Measurements from ENCODE around the gene TSPO.

Gene TSPO

GRCh38 chr22:43160497-43161126, 9.3 kb downstream of the TSPO start:
- no peak overlapping the region for H3K27ac ChIP-seq (ENCODE audit: low read depth, low read length)
- no peaks in the 10 kb centered on the region for H3K36me3 ChIP-seq (ENCODE audit: insufficient read depth, low read length)
- H3K79me2 ChIP-seq (ENCODE audit: control insufficient read depth, insufficient read depth, low read length, unreplicated experiment): peaks cover 26% of the 10 kb centered on the region
- H2AFZ ChIP-seq (ENCODE audit: low read length, unreplicated experiment): no peak overlapping the region
- peaks cover 2% of the 10 kb centered on the region for H3K4me1 ChIP-seq (ENCODE audit: control insufficient read depth, insufficient read depth, low read length, unreplicated experiment)
- H3K27me3 ChIP-seq (ENCODE audit: insufficient read depth, low read length): no peaks in the 10 kb centered on the region
- H3K4me3 ChIP-seq (ENCODE audit: low read depth, low read length): no peak overlapping the region

- Histone ChIP-seq H3K27ac (ENCODE audit: low read depth, low read length) (no peak overlapping the region), H3K4me1 (ENCODE audit: control insufficient read depth, insufficient read depth, low read length, unreplicated experiment) (no peaks in the 10 kb centered on the region), H3K4me3 (ENCODE audit: low read depth, low read length) (no peak overlapping the region), H3K27me3 (ENCODE audit: insufficient read depth, low read length) (no peaks in the 10 kb centered on the region), H3K79me2 (ENCODE audit: control insufficient read depth, insufficient read depth, low read length, unreplicated experiment) (peaks cover 14% of the 10 kb centered on the region), H3K36me3 (ENCODE audit: insufficient read depth, low read length) (no peaks in the 10 kb centered on the region), H2AFZ (ENCODE audit: low read length, unreplicated experiment) (no peak overlapping the region)
Observed at GRCh38 chr22:43162412-43163150, 11.2 kb downstream of the TSPO start.

- no peaks in the 10 kb centered on the region for H3K4me1 ChIP-seq (ENCODE audit: control insufficient read depth, insufficient read depth, low read length, unreplicated experiment)
- no peak overlapping the region for H3K27ac ChIP-seq (ENCODE audit: low read depth, low read length)
- no peak overlapping the region for H2AFZ ChIP-seq (ENCODE audit: low read length, unreplicated experiment)
- H3K36me3 ChIP-seq (ENCODE audit: insufficient read depth, low read length): no peaks in the 10 kb centered on the region
- H3K4me3 ChIP-seq (ENCODE audit: low read depth, low read length): no peak overlapping the region
- no peaks in the 10 kb centered on the region for H3K27me3 ChIP-seq (ENCODE audit: insufficient read depth, low read length)
- H3K79me2 ChIP-seq (ENCODE audit: control insufficient read depth, insufficient read depth, low read length, unreplicated experiment): peaks cover 7% of the 10 kb centered on the region
Observed at GRCh38 chr22:43163241-43163795, 12.0 kb downstream of the TSPO start.

GRCh38 chr22:43164636-43165035, 13.3 kb downstream of the TSPO start:
- no peak overlapping the region for H3K27ac ChIP-seq (ENCODE audit: low read depth, low read length)
- no peaks in the 10 kb centered on the region for H3K79me2 ChIP-seq (ENCODE audit: control insufficient read depth, insufficient read depth, low read length, unreplicated experiment)
- H3K4me3 ChIP-seq (ENCODE audit: low read depth, low read length): no peak overlapping the region
- H3K27me3 ChIP-seq (ENCODE audit: insufficient read depth, low read length): no peaks in the 10 kb centered on the region
- H3K36me3 ChIP-seq (ENCODE audit: insufficient read depth, low read length): no peaks in the 10 kb centered on the region
- H3K4me1 ChIP-seq (ENCODE audit: control insufficient read depth, insufficient read depth, low read length, unreplicated experiment): no peaks in the 10 kb centered on the region
- no peak overlapping the region for H2AFZ ChIP-seq (ENCODE audit: low read length, unreplicated experiment)

- H3K4me3 ChIP-seq (ENCODE audit: low read depth, low read length): no peak overlapping the region
- no peak overlapping the region for H3K27ac ChIP-seq (ENCODE audit: low read depth, low read length)
- no peaks in the 10 kb centered on the region for H3K27me3 ChIP-seq (ENCODE audit: insufficient read depth, low read length)
- no peaks in the 10 kb centered on the region for H3K4me1 ChIP-seq (ENCODE audit: control insufficient read depth, insufficient read depth, low read length, unreplicated experiment)
- no peaks in the 10 kb centered on the region for H3K79me2 ChIP-seq (ENCODE audit: control insufficient read depth, insufficient read depth, low read length, unreplicated experiment)
- no peak overlapping the region for H2AFZ ChIP-seq (ENCODE audit: low read length, unreplicated experiment)
- H3K36me3 ChIP-seq (ENCODE audit: insufficient read depth, low read length): no peaks in the 10 kb centered on the region
Observed at GRCh38 chr22:43166132-43166930, 15.0 kb downstream of the TSPO start.

- H3K27me3 ChIP-seq (ENCODE audit: insufficient read depth, low read length): no peaks in the 10 kb centered on the region
- no peak overlapping the region for H3K27ac ChIP-seq (ENCODE audit: low read depth, low read length)
- H3K4me3 ChIP-seq (ENCODE audit: low read depth, low read length): no peak overlapping the region
- no peaks in the 10 kb centered on the region for H3K79me2 ChIP-seq (ENCODE audit: control insufficient read depth, insufficient read depth, low read length, unreplicated experiment)
- no peaks in the 10 kb centered on the region for H3K36me3 ChIP-seq (ENCODE audit: insufficient read depth, low read length)
- no peaks in the 10 kb centered on the region for H3K4me1 ChIP-seq (ENCODE audit: control insufficient read depth, insufficient read depth, low read length, unreplicated experiment)
- no peak overlapping the region for H2AFZ ChIP-seq (ENCODE audit: low read length, unreplicated experiment)
Observed at GRCh38 chr22:43167001-43167589, 15.7 kb downstream of the TSPO start.

- Histone ChIP-seq H3K4me3 (ENCODE audit: low read depth, low read length) (no peak overlapping the region), H3K4me1 (ENCODE audit: control insufficient read depth, insufficient read depth, low read length, unreplicated experiment) (no peaks in the 10 kb centered on the region), H3K27ac (ENCODE audit: low read depth, low read length) (no peak overlapping the region), H3K27me3 (ENCODE audit: insufficient read depth, low read length) (no peaks in the 10 kb centered on the region), H3K36me3 (ENCODE audit: insufficient read depth, low read length) (no peaks in the 10 kb centered on the region), H3K79me2 (ENCODE audit: control insufficient read depth, insufficient read depth, low read length, unreplicated experiment) (no peaks in the 10 kb centered on the region), H2AFZ (ENCODE audit: low read length, unreplicated experiment) (no peak overlapping the region)
Observed at GRCh38 chr22:43168471-43169309, 17.3 kb downstream of the TSPO start.

- Histone ChIP-seq H3K4me1 (ENCODE audit: control insufficient read depth, insufficient read depth, low read length, unreplicated experiment) (no peaks in the 10 kb centered on the region), H3K79me2 (ENCODE audit: control insufficient read depth, insufficient read depth, low read length, unreplicated experiment) (no peaks in the 10 kb centered on the region), H3K27me3 (ENCODE audit: insufficient read depth, low read length) (no peaks in the 10 kb centered on the region), H2AFZ (ENCODE audit: low read length, unreplicated experiment) (no peak overlapping the region), H3K27ac (ENCODE audit: low read depth, low read length) (no peak overlapping the region), H3K36me3 (ENCODE audit: insufficient read depth, low read length) (no peaks in the 10 kb centered on the region), H3K4me3 (ENCODE audit: low read depth, low read length) (no peak overlapping the region)
Observed at GRCh38 chr22:43169310-43170130, 18.2 kb downstream of the TSPO start.

GRCh38 chr22:43170131-43170480, 18.7 kb downstream of the TSPO start:
- H2AFZ ChIP-seq (ENCODE audit: low read length, unreplicated experiment): no peak overlapping the region
- H3K36me3 ChIP-seq (ENCODE audit: insufficient read depth, low read length): no peaks in the 10 kb centered on the region
- H3K79me2 ChIP-seq (ENCODE audit: control insufficient read depth, insufficient read depth, low read length, unreplicated experiment): no peaks in the 10 kb centered on the region
- no peaks in the 10 kb centered on the region for H3K4me1 ChIP-seq (ENCODE audit: control insufficient read depth, insufficient read depth, low read length, unreplicated experiment)
- no peak overlapping the region for H3K27ac ChIP-seq (ENCODE audit: low read depth, low read length)
- H3K4me3 ChIP-seq (ENCODE audit: low read depth, low read length): no peak overlapping the region
- no peaks in the 10 kb centered on the region for H3K27me3 ChIP-seq (ENCODE audit: insufficient read depth, low read length)
